Heart left ventricle (tissue), 16 donors: Measurements from ENCODE around the gene SCFD2. TPM values are rescaled to one million over a fixed set of nuclear protein-coding genes. Genes with fewer than 3 reads are reported as not detected.
"Not testable (repeated sequence)": the region's sequence is repeated elsewhere in the genome, so short reads cannot be mapped to it uniquely, and the experiment has no call there.

Experiments used
- ATAC-seq, 4 donors: fragments of 200-7000 bp; cut with Tn5 transposase; one replicate each; pipeline ENCODE4 v1.9.1; 2020 to 2022; ENCODE audit warnings: moderate library complexity in 4 of 4, mild to moderate bottlenecking in 3 of 4, moderate number of reproducible peaks in 1 of 4
- DNase-seq, 5 donors: peaks; one replicate each; pipeline ENCODE4 v3.0.0-alpha.2; 2020
- H3K27ac ChIP-seq, 12 donors: fragments of 200-600 bp; sonication (generic) in 4 of 12; one replicate each; pipeline versions ENCODE4 v1.5.0 to v1.8.0; 2016 to 2022; ENCODE audit warnings: mild to moderate bottlenecking in 2 of 12
- H3K27me3 ChIP-seq, 9 donors: fragments of 200-600 bp; sonication (generic) in 2 of 9; one replicate each; pipeline versions ENCODE4 v1.5.1 to v1.8.0; 2016 to 2022; ENCODE audit warnings: mild to moderate bottlenecking in 3 of 9
- H3K36me3 ChIP-seq, 9 donors: fragments of 200-600 bp; sonication (generic) in 2 of 9; one replicate each; pipeline versions ENCODE4 v1.5.0 to v1.8.0; 2018 to 2022; ENCODE audit warnings: mild to moderate bottlenecking in 2 of 9
- H3K4me1 ChIP-seq, 12 donors: fragments of 200-600 bp; sonication (generic) in 4 of 12; one replicate each; pipeline versions ENCODE4 v1.5.0 to v1.8.0; 2016 to 2022; ENCODE audit warnings: mild to moderate bottlenecking in 3 of 12
- H3K4me3 ChIP-seq, 12 donors: fragments of 200-600 bp; sonication (generic) in 4 of 12; one replicate each; pipeline versions ENCODE4 v1.5.0 to v1.8.0; 2017 to 2022; ENCODE audit warnings: mild to moderate bottlenecking in 9 of 12, moderate library complexity in 4 of 12
- H3K9me3 ChIP-seq, 12 donors: fragments of 200-600 bp; sonication (generic) in 4 of 12; one replicate each; pipeline versions ENCODE4 v1.5.0 to v1.8.0; 2016 to 2022; ENCODE audit warnings: mild to moderate bottlenecking in 1 of 12
- POLR2A ChIP-seq, 2 donors: fragments of 450-650 bp; IDR thresholded peaks; one replicate each; pipeline ENCODE4 v1.6.1; 2017; ENCODE audit warnings: antibody characterized with exemption in 2 of 2, mild to moderate bottlenecking in 2 of 2, moderate library complexity in 2 of 2
- WGBS, 4 donors: extraction: QIAGEN DNeasy Blood & Tissue Kit in 2 of 4; methylation state at CpG; one replicate each; pipeline versions ENCODE4 v1.1.5 to v1.1.7; 2013 to 2018; 5-methylcytosine and 5-hydroxymethylcytosine counted together
- intact Hi-C, 10 donors: fragments of 100-400 bp; cut with DNase I; formaldehyde crosslinking; loops; one replicate each; pipeline versions ENCODE4 v1.11.1 to v1.14.2; 2022
- polyA plus RNA-seq, 2 donors: library from polyadenylated mRNA; stranded (reverse); fragments of 200-250 nt; gene quantifications; one replicate each; pipeline ENCODE4 v1.2.3, GENCODE V29; 2013
- total RNA-seq, 9 donors: library from RNA; depleted of rRNA in 2 of 9; stranded (reverse); fragments of >200 nt in 2 of 9; fragmentation: NEBNext Ultra II Directional in 3 of 9; extraction: Animal tissue kit (Norgen Biotek cat#: 25700) in 3 of 9; gene quantifications; one replicate each; pipeline versions ENCODE4 v1.1.0 to v1.2.4, GENCODE V29; 2016 to 2023
- TF ChIP-seq, protein P1 (sequence below), 12 donors: fragments of 200-600 bp; sonication (generic) in 4 of 12; IDR thresholded peaks; one replicate each; pipeline versions ENCODE4 v1.5.0 to v1.8.0; 2018 to 2022; ENCODE audit warnings: antibody characterized with exemption in 12 of 12, mild to moderate bottlenecking in 5 of 12
- donor health status: ischemic (EF 13 %, LVEDD 7.1; RV severe dilation, severe dysfunction).
- donor health status: healthy with polysubstance abuse.
- donor health status: DM: no; HTN: yes; CAD: no.
- donor health status: DM: no; HTN: no; CAD: no.
- donor health status: ischemic (EF 25% LVEDD 6.9; RV normal size, moderate dysfunction).
- donor health status: ischemic (EF 25% LVEDD 5.7; RV mildly dilated, moderate dysfunction).
- donor health status: healthy.
- donor health status: DM: yes; HTN: yes; CAD: no.
- donor health status: ischemic (EF 35%, LVEDD 5.7; RV mildly dilated, moderate dysfunction).
- donor health status: nonischemic (EF 11% LVEDD 7.7; RV severe dilation, severe dysfunction).
- donor health status: DM: yes; HTN: yes; CAD: no.
- donor health status: PGD.
- donor health status: ischemic (EF 29% LVEDD 5.4; RV normal size, mild dysfunction).
- donor health status: nonischemic (EF 23%, LVEDD 6.1; RV moderate dilation, normal function).

Gene SCFD2
- total and polyA plus RNA-seq, 11 donors = 3.7 to 14.0 (median 9.8) TPM

DNA sequence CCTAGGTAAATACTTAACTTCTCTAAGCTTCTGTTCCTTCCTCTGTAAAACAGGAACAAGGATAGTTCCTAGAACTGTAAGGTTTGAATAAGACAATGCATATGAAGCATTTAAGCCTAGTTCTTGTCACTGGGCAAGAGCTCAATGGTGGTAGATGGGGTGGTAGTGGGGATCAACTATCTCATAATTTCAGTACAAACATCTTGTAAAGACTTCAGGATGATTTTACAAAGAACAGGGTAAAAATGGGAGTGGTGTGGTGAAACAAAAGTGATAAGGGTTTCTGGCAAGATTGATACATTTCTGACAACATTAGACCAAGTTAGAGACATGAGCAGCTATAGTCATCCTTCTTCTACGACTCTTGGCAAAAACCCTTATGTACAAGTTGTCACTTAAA lies 137.8 kb downstream of the SCFD2 start:
- 92 to 95% (median 93%) methylated on average over 1 of the region's 1 CpG for WGBS, 4 donors
- Histone ChIP-seq H3K4me3 (no peak overlapping the region), H3K27ac (no peak overlapping the region), H3K36me3 (no peaks in the 10 kb centered on the region), H3K4me1 (peaks cover 0 to under 1% (median 0%) of the 10 kb centered on the region in 12 donors), H3K9me3 (no peaks in the 10 kb centered on the region), H3K27me3 (no peaks in the 10 kb centered on the region)
- DNase-seq = no peak
- intact Hi-C loops = no loop called here
- no peak for ATAC-seq
- no peak for TF ChIP-seq POLR2A (IDR thresholded peaks at IDR 0.05)
- TF ChIP-seq, protein P1, sequence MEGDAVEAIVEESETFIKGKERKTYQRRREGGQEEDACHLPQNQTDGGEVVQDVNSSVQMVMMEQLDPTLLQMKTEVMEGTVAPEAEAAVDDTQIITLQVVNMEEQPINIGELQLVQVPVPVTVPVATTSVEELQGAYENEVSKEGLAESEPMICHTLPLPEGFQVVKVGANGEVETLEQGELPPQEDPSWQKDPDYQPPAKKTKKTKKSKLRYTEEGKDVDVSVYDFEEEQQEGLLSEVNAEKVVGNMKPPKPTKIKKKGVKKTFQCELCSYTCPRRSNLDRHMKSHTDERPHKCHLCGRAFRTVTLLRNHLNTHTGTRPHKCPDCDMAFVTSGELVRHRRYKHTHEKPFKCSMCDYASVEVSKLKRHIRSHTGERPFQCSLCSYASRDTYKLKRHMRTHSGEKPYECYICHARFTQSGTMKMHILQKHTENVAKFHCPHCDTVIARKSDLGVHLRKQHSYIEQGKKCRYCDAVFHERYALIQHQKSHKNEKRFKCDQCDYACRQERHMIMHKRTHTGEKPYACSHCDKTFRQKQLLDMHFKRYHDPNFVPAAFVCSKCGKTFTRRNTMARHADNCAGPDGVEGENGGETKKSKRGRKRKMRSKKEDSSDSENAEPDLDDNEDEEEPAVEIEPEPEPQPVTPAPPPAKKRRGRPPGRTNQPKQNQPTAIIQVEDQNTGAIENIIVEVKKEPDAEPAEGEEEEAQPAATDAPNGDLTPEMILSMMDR (IDR thresholded peaks at IDR 0.05) = no peak

DNA sequence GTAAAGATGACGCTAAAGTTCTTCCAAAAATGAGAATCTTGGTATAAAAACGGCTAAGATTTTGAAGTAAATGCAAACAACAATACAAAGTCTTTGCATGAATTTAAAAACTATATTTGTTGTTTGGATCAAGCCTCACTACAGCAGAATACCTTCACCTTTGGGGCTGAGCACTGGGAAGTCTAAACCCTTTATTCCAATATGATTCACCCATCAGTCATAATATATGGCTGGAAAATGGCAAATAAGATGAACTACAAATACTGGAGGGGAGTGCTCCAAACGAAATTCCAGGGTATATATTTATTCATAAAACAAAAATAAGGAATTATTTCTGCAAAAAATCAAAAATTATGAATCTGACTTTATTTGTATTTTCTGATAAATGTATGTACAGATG lies 138.4 kb downstream of the SCFD2 start:
- H3K36me3 ChIP-seq = no peaks in the 10 kb centered on the region
- intact Hi-C loops = no loop called here
- DNase-seq (no peak), ATAC-seq (no peak)
- H3K27ac ChIP-seq = no peak overlapping the region
- TF ChIP-seq POLR2A (IDR thresholded peaks at IDR 0.05) = no peak
- H3K4me1 ChIP-seq = no peaks in the 10 kb centered on the region
- no peaks in the 10 kb centered on the region for H3K27me3 ChIP-seq
- H3K9me3 ChIP-seq = no peaks in the 10 kb centered on the region
- 78 to 80% (median 79%) methylated on average over 3 of the region's 3 CpGs for WGBS, 4 donors
- H3K4me3 ChIP-seq = no peak overlapping the region

DNA sequence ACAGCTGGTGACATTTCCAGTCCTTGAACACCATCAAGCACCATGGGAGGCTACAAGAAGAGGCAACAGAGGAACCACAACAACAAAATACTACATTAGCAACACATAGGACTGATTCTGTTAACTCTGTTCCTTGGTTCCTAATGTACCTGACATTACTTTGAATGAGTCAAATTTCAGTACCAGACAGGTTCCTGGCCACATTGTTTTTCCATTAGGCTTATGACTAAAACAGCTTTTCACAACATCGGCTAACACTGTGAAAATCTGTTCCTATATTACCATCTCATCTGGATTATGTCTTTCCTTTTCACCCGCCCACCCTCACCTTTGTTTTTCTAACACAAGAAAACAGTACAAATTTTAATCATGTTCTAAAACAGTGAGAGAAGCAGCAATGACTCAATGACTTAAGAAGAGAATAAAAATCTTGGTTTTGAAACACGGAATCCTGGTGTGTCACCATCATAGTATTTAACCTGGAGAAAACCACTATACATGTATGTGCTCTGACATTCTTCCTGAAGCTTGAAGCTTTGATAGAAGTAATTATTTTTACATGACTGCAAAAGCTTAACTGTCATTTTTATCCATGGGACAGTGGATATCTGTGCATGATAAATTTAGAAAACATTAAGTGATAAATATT lies 143.9 kb downstream of the SCFD2 start:
- H3K36me3 ChIP-seq = no peaks in the 10 kb centered on the region
- H3K27me3 ChIP-seq = no peaks in the 10 kb centered on the region
- intact Hi-C loops = no loop called here
- no peaks in the 10 kb centered on the region for H3K4me1 ChIP-seq
- no peak overlapping the region for H3K4me3 ChIP-seq
- DNase-seq (no peak), ATAC-seq (no peak)
- no peaks in the 10 kb centered on the region for H3K9me3 ChIP-seq
- TF ChIP-seq, protein P1 (IDR thresholded peaks at IDR 0.05) = no peak
- no peak for TF ChIP-seq POLR2A (IDR thresholded peaks at IDR 0.05)
- WGBS, 4 donors = 69 to 89% (median 77%) methylated on average over 3 of the region's 3 CpGs
- no peak overlapping the region for H3K27ac ChIP-seq

DNA sequence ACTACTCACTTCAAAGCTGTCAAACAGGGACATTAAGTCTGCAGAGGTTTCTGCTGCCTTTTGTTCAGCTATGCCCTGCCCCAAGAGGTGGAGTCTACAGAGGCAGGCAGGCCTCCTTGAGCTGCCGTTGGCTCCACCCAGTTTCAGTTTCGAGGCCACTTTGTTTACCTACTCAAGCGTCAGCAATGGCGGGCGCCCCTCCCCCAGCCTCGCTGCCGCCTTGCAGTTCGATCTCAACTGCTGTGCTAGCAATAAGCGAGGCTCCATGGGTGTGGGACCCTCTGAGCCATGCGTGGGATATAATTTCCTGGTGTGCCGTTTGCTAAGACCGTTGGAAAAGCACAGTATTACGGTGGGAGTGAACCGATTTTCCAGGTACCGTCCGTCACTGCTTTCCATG lies 146.7 kb downstream of the SCFD2 start:
- H3K4me3 ChIP-seq, H3K9me3 ChIP-seq, intact Hi-C loops, H3K36me3 ChIP-seq, H3K4me1 ChIP-seq, H3K27me3 ChIP-seq, H3K27ac ChIP-seq, ATAC-seq, DNase-seq: not testable (repeated sequence)
- 97 to 98% (median 98%) methylated on average over 16 of the region's 16 CpGs for WGBS, 4 donors

DNA sequence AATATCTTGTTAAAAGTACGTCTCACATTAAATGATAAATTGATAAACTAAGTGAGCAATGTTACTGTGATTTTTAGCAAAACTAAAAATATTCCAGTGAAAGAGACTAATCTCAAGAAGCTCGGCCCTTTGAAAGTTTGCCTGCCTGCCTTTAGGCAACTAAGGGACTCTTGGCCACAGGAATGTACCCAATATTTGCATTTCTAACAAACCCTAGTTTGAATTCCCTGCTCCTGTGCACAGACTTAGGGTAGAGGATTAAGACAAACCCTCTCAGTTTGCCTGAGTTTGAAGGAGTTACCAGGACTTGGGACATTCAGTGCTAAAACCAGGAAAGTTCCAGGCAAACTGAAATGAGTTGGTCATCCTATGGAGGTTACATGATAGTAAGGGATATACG lies 157.1 kb downstream of the SCFD2 start:
- ATAC-seq (no peak), DNase-seq (no peak)
- 91 to 98% (median 93%) methylated on average over 3 of the region's 3 CpGs for WGBS, 4 donors
- Histone ChIP-seq H3K4me1 (no peaks in the 10 kb centered on the region), H3K9me3 (no peaks in the 10 kb centered on the region), H3K36me3 (no peaks in the 10 kb centered on the region), H3K4me3 (no peak overlapping the region), H3K27me3 (no peaks in the 10 kb centered on the region), H3K27ac (no peak overlapping the region)
- TF ChIP-seq, protein P1 (IDR thresholded peaks at IDR 0.05) = no peak
- TF ChIP-seq POLR2A (IDR thresholded peaks at IDR 0.05) = no peak
- intact Hi-C loops = no loop called here
